Suprapubic skin (tissue), 4 donors: ENCODE measurements around the gene MTCL1. TPM values are rescaled to one million over a fixed set of nuclear protein-coding genes. Genes with fewer than 3 reads are reported as not detected.

Source experiments
- DNase-seq, 2 donors: peaks; one replicate each; pipeline ENCODE4 v3.0.0-alpha.2; 2019; ENCODE audit warnings: low spot score in 2 of 2
- H3K27ac ChIP-seq: fragments of 200-600 bp; sonication (generic); one replicate; pipeline ENCODE4 v1.5.1; 2019
- H3K27me3 ChIP-seq: fragments of 200-600 bp; sonication (generic); one replicate; pipeline ENCODE4 v1.5.1; 2019
- H3K36me3 ChIP-seq: fragments of 200-600 bp; sonication (generic); one replicate; pipeline ENCODE4 v1.5.1; 2019
- H3K4me1 ChIP-seq: fragments of 200-600 bp; sonication (generic); one replicate; pipeline ENCODE4 v1.5.1; 2019
- H3K4me3 ChIP-seq: fragments of 200-600 bp; sonication (generic); one replicate; pipeline ENCODE4 v1.5.1; 2019; ENCODE audit warnings: mild to moderate bottlenecking
- H3K9me3 ChIP-seq: fragments of 200-600 bp; sonication (generic); one replicate; pipeline ENCODE4 v1.5.1; 2019
- CTCF ChIP-seq, 2 donors: fragments of 200-600 bp in 1 of 2; fragments of 450-650 bp in 1 of 2; sonication (generic) in 1 of 2; IDR thresholded peaks; one replicate each; pipeline ENCODE4 v1.5.1; 2016 to 2019; ENCODE audit warnings: antibody characterized with exemption in 2 of 2, mild to moderate bottlenecking in 1 of 2, moderate library complexity in 1 of 2
- EP300 ChIP-seq: sonication (generic); formaldehyde crosslinking; IDR thresholded peaks from one replicate; pipeline ENCODE4 v1.6.1; 2017; ENCODE audit warnings: antibody characterized with exemption
- POLR2A ChIP-seq, 2 donors: fragments of 450-650 bp; IDR thresholded peaks; one replicate each; pipeline ENCODE4 v1.6.1; 2017; ENCODE audit warnings: antibody characterized with exemption in 2 of 2, mild to moderate bottlenecking in 2 of 2, moderate library complexity in 2 of 2
- POLR2AphosphoS5 ChIP-seq, 3 donors: sonication (generic); formaldehyde crosslinking; IDR thresholded peaks; one replicate each; pipeline ENCODE4 v1.6.1; 2017; ENCODE audit warnings: antibody characterized with exemption in 3 of 3
- WGBS: methylation state at CpG from one replicate; pipeline ENCODE4 v1.1.5; 2018; 5-methylcytosine and 5-hydroxymethylcytosine counted together
- total RNA-seq, 4 donors: library from RNA; depleted of rRNA; stranded (reverse); fragments of >200 nt; gene quantifications; one replicate each; pipeline ENCODE4 v1.1.0, GENCODE V29; 2016

Gene MTCL1
- total RNA-seq, 4 donors from 2014 or later: 7.0 to 9.4 (median 8.1) TPM

GRCh38 chr18:8841781-8842485 lies 136.6 kb downstream of the MTCL1 start:
- H3K36me3 ChIP-seq: no peaks in the 10 kb centered on the region
- WGBS: 47% methylated on average over 4 of the region's 4 CpGs
- no peak overlapping the region for H3K27ac ChIP-seq
- H3K27me3 ChIP-seq: no peaks in the 10 kb centered on the region
- no peaks in the 10 kb centered on the region for H3K4me1 ChIP-seq
- H3K9me3 ChIP-seq: no peaks in the 10 kb centered on the region
- H3K4me3 ChIP-seq: no peak overlapping the region
- DNase-seq: no peak
- TF ChIP-seq POLR2A (IDR thresholded peaks at IDR 0.05): no peak
- TF ChIP-seq POLR2AphosphoS5 (IDR thresholded peaks at IDR 0.05): no peak
- TF ChIP-seq CTCF (IDR thresholded peaks at IDR 0.05): no peak
- no peak for TF ChIP-seq EP300

- H3K27ac ChIP-seq: no peak overlapping the region
- no peaks in the 10 kb centered on the region for H3K36me3 ChIP-seq
- WGBS: 86% methylated on average over 5 of the region's 5 CpGs
- H3K27me3 ChIP-seq: no peaks in the 10 kb centered on the region
- no peak for DNase-seq
- no peak overlapping the region for H3K4me3 ChIP-seq
- TF ChIP-seq POLR2AphosphoS5 (IDR thresholded peaks at IDR 0.05) (no peak), EP300 (no peak), POLR2A (IDR thresholded peaks at IDR 0.05) (no peak), CTCF (IDR thresholded peaks at IDR 0.05) (no peak)
- no peaks in the 10 kb centered on the region for H3K4me1 ChIP-seq
- H3K9me3 ChIP-seq: no peaks in the 10 kb centered on the region
These were observed 137.2 kb downstream of the MTCL1 start for GRCh38 chr18:8842506-8842905.

- Histone ChIP-seq H3K27me3 (no peaks in the 10 kb centered on the region), H3K4me3 (no peak overlapping the region), H3K4me1 (no peaks in the 10 kb centered on the region), H3K27ac (no peak overlapping the region), H3K36me3 (no peaks in the 10 kb centered on the region), H3K9me3 (no peaks in the 10 kb centered on the region)
- TF ChIP-seq CTCF (IDR thresholded peaks at IDR 0.05) (no peak), EP300 (no peak), POLR2A (IDR thresholded peaks at IDR 0.05) (no peak), POLR2AphosphoS5 (IDR thresholded peaks at IDR 0.05) (no peak)
- 100% methylated on average over 1 of the region's 1 CpG for WGBS
- DNase-seq: no peak
These were observed 137.6 kb downstream of the MTCL1 start for GRCh38 chr18:8843005-8843404.

GRCh38 chr18:8844721-8845148 lies 139.4 kb downstream of the MTCL1 start:
- TF ChIP-seq EP300 (no peak), POLR2AphosphoS5 (IDR thresholded peaks at IDR 0.05) (no peak)
- no peaks in the 10 kb centered on the region for H3K4me1 ChIP-seq
- whole genome bisulfite sequencing: 61% methylated on average over 6 of the region's 16 CpGs
- no peak overlapping the region for H3K27ac ChIP-seq
- no peaks in the 10 kb centered on the region for H3K9me3 ChIP-seq
- H3K4me3 ChIP-seq: no peak overlapping the region
- H3K27me3 ChIP-seq: no peaks in the 10 kb centered on the region
- H3K36me3 ChIP-seq: no peaks in the 10 kb centered on the region
- DNase-seq: no peak

- no peaks in the 10 kb centered on the region for H3K4me1 ChIP-seq
- H3K4me3 ChIP-seq: no peak overlapping the region
- no peak overlapping the region for H3K27ac ChIP-seq
- H3K27me3 ChIP-seq: no peaks in the 10 kb centered on the region
- TF ChIP-seq POLR2A (IDR thresholded peaks at IDR 0.05) (no peak), POLR2AphosphoS5 (IDR thresholded peaks at IDR 0.05) (no peak), EP300 (no peak), CTCF (IDR thresholded peaks at IDR 0.05) (no peak)
- no peaks in the 10 kb centered on the region for H3K9me3 ChIP-seq
- WGBS: 92% methylated on average over 7 of the region's 7 CpGs
- no peaks in the 10 kb centered on the region for H3K36me3 ChIP-seq
- no peak for DNase-seq
These were observed 140.2 kb downstream of the MTCL1 start for GRCh38 chr18:8845506-8845905.
